ENCODE measurements around the gene KLHL13.
"Not testable (repeated sequence)": the region's sequence is repeated elsewhere in the genome, so short reads cannot be mapped to it uniquely, and the experiment has no call there.

Gene KLHL13

DNA sequence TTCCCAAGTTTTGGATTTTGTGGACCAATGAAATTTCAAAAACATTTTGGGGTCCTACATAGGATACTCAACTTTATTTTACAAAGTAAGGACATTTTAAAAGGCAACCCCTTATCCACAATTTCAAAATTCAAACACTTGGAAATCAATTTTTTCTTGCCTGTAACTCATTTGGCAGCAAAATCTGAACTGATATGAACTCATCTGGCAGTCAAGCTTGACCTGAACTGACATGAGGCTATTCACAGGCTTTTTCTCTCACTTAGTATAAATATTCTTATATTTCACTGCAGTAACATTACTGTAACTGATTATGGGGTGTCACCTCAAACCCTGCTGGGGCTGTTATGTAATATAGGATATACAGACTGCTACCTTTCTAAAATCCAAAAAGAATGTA, 116.1 kb downstream of the KLHL13 start:
- no peak overlapping the region for H3K4me3 ChIP-seq (ENCODE audit: low read depth, low read length)
- no peak for DNase-seq (ENCODE audit: low read depth)

DNA sequence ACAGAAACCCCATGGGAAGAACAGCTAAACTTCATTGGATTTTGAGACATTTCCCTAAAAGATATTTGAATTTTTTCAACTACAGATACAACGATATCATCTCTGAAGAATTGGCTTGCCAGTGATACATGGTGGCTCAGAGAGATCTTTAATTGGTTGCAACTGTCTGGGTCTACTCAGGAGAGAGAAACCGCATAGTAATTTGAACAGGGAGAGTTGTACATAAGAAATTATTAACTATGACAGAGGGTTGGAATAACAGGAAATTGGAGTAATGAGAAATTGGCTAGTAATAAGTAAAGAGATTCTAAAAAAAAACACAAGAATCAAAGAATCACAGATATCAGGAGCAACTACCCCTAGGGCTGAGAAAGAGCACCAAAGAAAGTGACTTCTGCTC, 118.4 kb downstream of the KLHL13 start:
- H3K4me3 ChIP-seq (ENCODE audit: low read depth, low read length), result no peak overlapping the region
- no peak for DNase-seq (ENCODE audit: low read depth)

DNA sequence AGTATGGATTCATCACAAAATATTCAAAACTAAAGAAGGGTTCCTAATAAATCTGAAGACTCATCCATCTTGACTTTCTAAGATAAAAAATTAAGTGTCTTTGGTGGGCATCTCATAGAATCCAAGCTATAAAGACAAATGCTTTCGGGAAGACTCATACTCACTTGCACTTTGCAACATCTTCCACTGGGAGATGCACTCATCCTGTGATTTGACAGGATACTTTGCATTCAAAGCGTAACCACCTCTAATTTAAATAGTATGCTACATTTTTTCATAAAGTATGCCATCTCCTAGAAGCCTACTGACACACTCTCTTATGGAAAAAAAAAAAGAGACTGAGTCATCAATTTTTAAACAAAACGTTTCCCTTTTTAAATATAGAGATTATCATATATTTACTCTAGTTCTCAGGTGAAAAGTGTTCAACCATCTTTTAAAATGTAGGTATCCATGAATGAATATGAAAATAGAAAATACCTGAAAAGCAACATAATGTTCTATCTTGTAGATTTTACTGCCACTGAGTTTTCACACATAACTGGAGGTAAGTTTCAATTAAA, 119.6 kb downstream of the KLHL13 start:
- H3K4me3 ChIP-seq (ENCODE audit: low read depth, low read length), result no peak overlapping the region
- DNase-seq (ENCODE audit: low read depth), result no peak

DNA sequence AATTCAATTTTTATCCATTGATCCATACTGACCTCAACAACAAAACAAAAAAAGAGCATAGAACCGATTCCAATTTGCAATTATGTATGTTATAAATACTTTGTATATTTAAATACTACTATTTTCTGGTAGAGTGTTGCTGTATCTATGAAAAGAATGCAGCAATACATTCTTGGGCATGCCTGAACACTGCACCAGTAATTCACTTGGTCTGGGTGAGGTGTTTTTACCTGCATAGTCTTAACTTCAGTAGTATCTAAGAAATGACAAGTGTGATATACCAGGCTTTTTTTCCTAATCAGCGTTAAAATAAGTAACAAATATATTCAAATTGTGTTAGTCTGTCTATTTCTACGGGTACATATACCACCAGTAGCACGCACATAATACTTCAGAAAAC, 120.2 kb downstream of the KLHL13 start:
- DNase-seq (ENCODE audit: low read depth), result no peak
- no peak overlapping the region for H3K4me3 ChIP-seq (ENCODE audit: low read depth, low read length)

DNA sequence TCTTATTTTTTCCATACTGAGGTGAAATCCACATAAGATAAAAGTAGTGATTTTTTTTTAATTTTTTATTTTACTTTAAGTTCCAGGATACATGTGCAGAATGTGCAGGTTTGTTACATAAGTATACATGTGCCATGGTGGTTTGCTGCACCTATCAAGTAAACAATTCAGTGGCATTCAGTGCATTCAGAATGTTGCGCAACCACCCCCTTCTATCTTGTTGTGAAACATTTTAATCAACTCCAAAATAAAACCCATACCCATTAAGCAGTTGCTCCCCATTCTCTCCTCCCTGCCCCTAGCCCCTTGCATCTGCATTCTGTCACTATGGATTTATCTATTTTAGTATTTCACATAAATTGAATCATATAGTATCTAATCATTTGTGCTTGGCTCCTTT, 121.2 kb downstream of the KLHL13 start:
- no peak overlapping the region for H3K4me3 ChIP-seq (ENCODE audit: low read depth, low read length)
- DNase-seq (ENCODE audit: low read depth), result no peak

DNA sequence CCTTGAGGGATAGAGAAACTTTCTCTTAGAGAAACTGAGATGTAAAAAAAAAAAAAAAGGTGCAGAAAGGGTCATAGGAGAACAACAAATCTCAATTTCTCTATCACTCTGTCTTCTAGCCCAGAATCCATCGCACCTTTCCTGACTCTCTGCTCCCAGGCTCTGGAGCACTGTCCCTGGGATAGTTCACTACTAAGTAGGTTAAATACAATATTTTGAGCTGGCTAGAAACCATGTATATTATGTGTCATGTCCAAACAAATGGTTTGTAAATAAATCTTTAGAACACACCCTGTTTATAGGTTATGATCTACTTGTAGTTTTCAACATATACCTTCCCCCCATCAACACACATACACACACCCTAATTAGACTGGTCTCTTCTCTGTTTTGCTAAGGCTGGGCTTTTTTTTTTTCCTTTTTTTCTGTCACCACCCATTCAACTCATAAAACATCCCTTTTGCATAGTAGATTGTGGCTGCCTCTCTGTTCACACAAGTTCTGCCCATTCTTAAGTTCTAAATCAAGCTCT, 124.4 kb downstream of the KLHL13 start:
- no peak overlapping the region for H3K4me3 ChIP-seq (ENCODE audit: low read depth, low read length)
- DNase-seq (ENCODE audit: low read depth), result no peak

DNA sequence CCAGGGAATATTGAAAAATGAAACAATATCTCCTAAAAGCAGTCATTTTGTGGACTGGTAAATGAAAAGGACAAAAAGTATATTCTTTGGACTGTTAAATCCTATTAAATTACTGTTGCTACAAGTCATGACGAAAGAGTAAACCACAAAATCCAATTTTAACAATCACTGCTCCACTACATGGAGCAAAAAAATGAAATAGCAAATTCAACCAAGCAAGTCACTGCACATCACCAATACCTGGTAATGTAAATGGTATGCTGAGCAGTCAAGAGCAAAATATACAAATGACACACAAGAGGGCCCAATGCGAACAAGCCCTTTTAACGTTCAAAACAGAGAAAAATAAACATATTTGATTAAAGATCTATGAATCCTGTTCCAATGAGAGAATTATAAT, 126.2 kb downstream of the KLHL13 start:
- no peak for DNase-seq (ENCODE audit: low read depth)
- H3K4me3 ChIP-seq (ENCODE audit: low read depth, low read length), result no peak overlapping the region

DNA sequence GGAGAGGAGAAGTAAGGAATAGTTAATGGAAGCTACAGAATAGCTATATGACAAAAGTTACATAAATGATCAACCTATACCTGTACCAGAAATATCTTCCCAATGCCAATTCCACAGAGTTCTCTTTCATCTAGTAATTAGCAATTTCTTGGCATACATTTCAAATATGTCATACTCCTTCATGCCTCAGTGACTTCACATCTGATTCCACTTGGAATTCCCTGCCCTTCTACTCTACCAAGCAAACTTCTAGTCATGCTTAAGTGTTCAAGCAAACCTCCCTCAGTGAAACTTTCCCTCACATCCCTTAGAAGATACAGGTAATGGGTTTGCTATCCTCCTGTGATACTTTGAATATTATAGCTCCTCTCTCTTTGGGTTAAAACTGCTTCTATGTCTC, 127.1 kb downstream of the KLHL13 start:
- H3K4me3 ChIP-seq (ENCODE audit: low read depth, low read length), result no peak overlapping the region
- DNase-seq (ENCODE audit: low read depth), result no peak

DNA sequence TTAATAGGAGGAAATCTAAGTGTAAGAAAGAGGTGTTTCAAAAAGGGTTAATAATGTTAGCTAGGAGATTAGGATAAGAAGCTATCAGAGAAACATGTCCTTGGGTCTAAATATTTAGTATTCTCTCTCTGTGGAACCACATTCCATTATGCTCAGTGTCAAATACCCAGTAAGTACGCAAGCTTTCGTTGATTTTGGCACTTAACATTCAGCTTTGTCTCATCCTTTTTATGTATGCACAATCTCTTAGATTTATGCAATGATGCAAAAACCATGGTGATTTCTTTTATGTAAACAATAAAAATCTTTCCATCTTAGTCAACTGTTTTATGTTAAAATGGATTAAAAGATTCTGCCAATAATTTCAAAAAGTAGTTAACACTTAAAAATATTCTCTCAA, 129.2 kb downstream of the KLHL13 start:
- DNase-seq (ENCODE audit: low read depth), result no peak
- H3K4me3 ChIP-seq (ENCODE audit: low read depth, low read length), result no peak overlapping the region

DNA sequence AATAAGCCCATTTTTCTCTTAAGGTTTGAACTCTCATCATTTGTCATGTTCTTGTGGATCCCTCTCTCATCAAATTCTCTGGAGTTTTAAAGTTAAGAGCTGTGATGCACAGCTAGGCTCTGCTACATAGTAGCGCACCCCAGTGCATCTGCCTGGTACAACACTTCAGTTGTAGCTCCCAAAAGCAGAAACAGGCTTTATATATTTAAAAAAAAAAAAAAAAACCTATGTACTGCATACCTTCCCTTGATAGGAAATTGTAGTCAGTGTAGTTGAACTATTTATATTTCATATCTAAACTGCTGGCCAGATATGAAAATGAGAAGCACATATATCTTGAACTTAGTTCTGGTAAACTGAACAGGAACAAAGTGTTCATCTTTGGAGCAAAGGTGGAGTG, 131.4 kb downstream of the KLHL13 start:
- no peak overlapping the region for H3K4me3 ChIP-seq (ENCODE audit: low read depth, low read length)
- DNase-seq (ENCODE audit: low read depth), result no peak

DNA sequence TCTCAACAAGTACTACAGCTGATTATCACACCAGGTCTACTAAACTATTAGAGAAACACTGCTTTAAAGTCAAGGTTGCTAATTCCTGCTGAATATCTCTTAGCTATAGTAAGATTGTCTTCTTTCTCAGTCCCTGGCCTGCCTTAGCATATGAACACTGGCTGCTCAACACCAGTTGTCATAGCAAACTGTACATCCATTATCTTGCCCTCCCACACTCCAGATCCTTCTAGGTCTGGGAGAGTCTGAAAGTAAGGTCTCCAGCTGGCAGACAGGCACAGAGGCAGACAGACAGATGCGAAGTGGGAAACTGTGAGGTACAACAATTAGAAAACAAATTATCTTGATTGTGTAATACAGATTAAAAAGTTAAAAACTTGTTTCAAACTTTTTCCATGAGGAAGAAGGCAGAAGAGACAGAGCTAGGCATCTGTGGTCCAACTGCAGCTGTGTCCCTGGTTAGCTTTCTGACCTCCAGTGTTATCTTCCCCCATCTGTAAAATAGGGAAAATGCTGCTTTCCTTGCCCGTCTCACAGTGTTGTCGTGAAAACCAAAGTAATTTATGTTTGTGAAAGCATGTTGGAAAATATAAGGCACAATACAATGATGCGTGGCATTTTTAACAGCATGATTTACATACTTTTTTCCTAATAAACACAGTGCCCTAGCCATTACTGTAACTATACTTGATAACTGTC, 133.8 kb downstream of the KLHL13 start:
- no peak for DNase-seq (ENCODE audit: low read depth)
- H3K4me3 ChIP-seq (ENCODE audit: low read depth, low read length), result no peak overlapping the region

DNA sequence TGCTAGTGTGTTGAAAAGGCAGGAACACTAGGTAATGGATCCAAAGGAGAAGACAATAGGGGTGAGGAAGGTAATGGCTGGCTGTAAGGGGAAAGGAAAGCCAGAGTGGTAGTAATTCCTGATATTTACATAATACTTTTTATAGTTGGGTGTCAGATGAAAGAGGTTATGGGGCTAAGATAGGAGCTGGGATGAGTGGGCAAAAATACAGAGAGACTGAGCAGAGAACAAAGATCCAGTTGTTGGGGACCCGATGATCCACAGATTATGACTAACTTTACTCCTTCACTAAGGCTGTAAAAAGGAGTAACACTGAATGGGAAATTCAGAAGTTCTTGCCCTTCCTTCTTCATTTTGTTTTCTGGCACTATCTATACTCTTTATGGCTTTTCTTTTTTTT, 138.2 kb downstream of the KLHL13 start:
- no peak for DNase-seq (ENCODE audit: low read depth)
- H3K4me3 ChIP-seq (ENCODE audit: low read depth, low read length), result no peak overlapping the region

DNA sequence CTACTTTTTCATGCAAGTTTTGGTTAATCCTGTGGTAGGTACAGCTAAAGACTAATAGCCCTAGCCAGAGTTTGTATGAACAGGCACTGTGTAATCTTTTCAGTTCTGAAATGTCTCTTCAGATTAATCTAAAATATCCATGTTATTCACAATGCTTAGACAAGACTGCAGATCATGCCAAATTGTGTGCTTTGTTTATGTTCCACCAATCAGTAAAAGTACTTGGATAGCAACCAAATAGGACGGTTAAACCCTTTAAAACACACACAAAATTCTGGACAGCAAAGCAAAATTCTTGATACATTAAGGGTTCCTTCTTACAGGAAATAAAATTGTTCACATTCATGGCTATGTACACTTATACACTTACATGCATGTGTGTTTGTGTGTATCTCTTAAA, 139.1 kb downstream of the KLHL13 start:
- no peak overlapping the region for H3K4me3 ChIP-seq (ENCODE audit: low read depth, low read length)
- DNase-seq (ENCODE audit: low read depth), result no peak

DNA sequence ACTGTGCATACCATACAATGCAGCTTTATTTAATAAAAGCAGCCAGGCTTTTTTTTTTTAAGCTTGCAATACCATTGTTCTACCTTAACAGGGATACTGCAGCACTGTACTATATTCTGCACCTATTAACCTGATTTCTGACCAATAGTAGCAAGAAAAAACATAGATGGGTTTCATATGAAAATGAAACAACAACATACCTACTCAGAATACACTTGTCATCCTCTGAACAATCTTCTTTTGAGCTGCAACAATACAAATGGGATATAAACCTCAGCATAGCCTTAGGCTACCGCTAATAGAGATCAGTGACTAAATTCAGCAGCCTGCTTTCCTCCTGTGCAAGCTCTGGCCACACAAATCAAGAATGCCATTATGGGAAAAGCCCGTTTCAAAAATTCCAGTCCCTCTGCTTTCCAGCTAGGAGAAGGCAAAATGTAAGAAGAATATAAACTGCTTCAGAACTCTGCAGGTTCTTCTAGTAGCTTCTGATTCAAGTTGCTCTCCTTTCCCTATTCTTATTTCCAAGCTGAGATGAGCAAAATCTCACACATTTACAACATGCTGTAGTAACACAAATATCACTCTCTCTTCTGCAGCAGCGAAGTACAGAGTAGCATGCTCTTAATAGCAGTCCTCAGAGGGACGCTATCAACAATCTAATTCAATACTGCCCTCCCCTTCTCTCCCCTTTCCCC, 143.4 kb downstream of the KLHL13 start:
- no peak for DNase-seq (ENCODE audit: low read depth)
- no peak overlapping the region for H3K4me3 ChIP-seq (ENCODE audit: low read depth, low read length)

DNA sequence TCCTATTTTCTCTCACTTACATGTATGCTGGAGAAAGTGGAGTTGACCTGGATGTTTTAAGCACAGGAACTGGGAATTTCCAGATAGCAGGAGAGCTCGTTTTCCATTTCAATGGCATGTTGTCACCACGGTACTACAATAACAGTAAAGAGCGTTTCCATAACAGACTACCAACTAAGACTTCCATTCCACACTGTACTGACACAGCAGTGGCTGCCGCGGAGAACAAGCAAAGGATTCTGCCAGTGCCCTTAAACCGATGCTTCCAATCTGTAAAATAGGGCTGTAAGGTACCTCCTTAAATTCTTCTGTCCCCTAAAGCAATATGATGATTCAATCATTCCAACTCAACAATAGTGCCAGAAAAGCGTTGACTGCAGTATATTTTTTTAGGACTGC, 143.9 kb downstream of the KLHL13 start:
- DNase-seq (ENCODE audit: low read depth), result no peak
- H3K4me3 ChIP-seq (ENCODE audit: low read depth, low read length), result no peak overlapping the region

DNA sequence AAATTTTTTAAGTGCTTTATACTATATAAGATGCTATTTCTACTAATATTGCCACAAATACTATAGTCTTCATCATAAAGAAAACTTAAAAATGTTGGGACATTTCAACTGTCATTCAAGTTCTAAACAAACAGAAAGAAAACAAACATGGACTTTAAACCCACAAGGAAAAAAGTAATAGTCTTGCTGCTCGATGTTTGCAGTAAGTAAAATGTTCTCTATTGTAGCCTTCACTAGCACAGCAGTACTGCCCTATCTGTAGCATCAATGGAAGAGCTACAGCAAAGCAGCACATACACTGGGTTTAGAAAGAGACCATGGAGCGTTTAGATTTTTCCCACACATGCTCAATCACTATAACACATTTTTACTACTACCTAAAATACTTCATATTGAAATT, 146.8 kb downstream of the KLHL13 start:
- DNase-seq (ENCODE audit: low read depth), result no peak
- no peak overlapping the region for H3K4me3 ChIP-seq (ENCODE audit: low read depth, low read length)

DNA sequence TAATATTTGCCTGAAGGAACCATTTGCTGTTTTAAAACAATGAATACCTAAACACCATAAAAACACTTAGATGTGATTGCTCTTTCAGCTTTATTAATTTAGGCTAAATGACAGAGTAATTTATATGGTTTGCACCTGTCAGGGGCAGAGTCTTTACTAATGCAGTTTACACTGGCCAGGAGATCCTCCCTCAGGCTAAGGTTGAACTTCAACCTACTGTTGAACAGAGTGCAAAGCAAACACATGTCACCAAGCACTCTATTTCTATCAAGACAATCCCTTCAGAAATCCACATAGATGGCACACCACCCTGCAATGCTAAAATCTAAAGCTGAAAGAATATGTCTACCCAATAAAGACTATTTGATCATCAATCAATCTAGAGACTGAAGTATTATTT, 147.3 kb downstream of the KLHL13 start:
- DNase-seq (ENCODE audit: low read depth), result no peak
- H3K4me3 ChIP-seq (ENCODE audit: low read depth, low read length), result no peak overlapping the region

DNA sequence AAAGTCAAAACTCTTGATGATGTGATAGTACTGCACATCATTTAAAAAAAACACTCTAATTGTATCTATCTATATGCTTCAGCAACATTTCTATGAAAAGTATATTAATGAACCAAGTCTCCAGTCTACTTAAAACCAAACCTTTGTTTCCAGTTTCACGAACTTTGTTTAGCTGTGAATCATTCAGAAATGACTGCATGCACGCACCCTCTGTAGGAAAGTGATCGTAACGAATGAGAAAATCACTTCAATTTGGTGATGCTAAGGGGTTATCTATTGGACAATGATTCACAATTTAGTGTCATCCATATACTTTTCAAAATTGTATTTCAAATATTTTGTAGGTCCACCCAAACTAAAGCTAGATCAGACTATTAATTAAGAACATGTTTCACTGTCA, 157.6 kb downstream of the KLHL13 start:
- no peak overlapping the region for H3K4me3 ChIP-seq (ENCODE audit: low read depth, low read length)
- DNase-seq (ENCODE audit: low read depth), result no peak

DNA sequence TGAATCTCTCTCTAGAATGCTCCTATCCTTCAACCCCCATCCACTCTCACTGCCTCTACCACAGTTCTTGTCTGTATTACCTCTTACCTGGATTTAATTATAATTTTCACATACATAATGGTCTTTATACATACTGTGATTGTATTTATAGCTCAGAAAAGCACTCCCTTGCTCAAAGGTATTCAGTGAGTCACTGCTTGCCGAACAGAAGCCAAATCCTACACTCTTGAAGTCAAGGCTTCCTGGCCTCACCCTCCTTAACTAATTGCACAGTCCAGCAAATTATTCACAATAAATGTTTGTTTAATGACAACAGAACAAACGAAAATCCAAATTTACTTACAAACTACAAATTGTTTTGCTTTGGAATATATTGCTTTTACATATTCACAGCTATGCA, 159.5 kb downstream of the KLHL13 start:
- no peak for DNase-seq (ENCODE audit: low read depth)
- H3K4me3 ChIP-seq (ENCODE audit: low read depth, low read length), result no peak overlapping the region

DNA sequence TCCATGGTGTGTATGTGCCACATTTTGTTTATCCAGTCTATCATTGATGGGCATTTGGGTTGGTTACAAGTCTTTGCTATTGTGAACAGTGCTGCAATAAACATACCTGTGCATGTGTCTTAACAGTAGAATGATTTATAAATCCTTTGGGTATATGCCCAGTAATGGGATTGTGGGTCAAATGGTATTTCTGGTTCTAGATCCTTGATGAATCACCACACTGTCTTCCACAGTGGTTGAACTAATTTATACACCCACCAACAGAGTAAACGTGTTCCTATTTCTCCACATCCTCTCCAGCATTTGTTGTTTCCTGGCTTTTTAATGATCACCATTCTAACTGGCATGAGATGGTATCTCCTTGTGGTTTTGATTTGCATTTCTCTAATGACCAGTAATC, 177.3 kb downstream of the KLHL13 start:
- not testable (repeated sequence) for H3K4me3 ChIP-seq (ENCODE audit: low read depth, low read length); DNase-seq (ENCODE audit: low read depth)

DNA sequence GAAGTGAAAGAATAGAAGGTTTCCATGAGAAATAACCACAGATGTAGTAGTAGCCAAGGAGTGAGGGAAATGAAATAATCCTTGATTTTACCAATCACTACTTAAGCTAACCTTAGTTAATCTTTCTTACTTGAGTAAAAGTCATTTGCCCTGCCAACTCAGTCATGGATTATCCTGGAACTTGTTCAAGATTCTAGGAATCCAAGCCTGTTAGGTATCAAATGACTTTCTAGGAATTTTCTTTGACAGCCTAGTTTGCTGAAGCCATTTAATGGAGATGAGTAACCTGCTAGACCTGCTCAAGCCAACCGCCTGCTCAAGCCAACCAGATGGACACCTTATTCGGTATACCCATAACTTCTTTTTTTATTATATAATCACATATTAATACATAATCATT, 180.5 kb downstream of the KLHL13 start:
- H3K4me3 ChIP-seq (ENCODE audit: low read depth, low read length), result no peak overlapping the region
- DNase-seq (ENCODE audit: low read depth), result no peak
